AG09309 (cell line): ENCODE measurements around the gene ADAM17.

Source experiments
- DNase-seq: peaks from one replicate; pipeline ENCODE4 v3.0.0-alpha.2; 2010; ENCODE audit warnings: low read depth
- H3K4me3 ChIP-seq: 2 replicates; pipeline ENCODE4 v1.5.1; 2011; ENCODE audit warnings: mild to moderate bottlenecking, low read depth, low read length, moderate library complexity; ENCODE audit not compliant: control insufficient read depth
- CTCF ChIP-seq: IDR thresholded peaks from 2 replicates; pipeline ENCODE4 v1.5.1; 2011; ENCODE audit warnings: mild to moderate bottlenecking, low read depth, low read length, inconsistent platforms; ENCODE audit not compliant: insufficient read depth, control insufficient read depth; ENCODE audit errors: missing control alignments

ADAM17 gene

GRCh38 chr2:9474361-9475057 lies 81.1 kb downstream of the ADAM17 start, which contains the start of gene IAH1:
Gene IAH1 (plus strand): TSS chr2:9474551. CDS start chr2:9474567, 16 bp downstream.
- H3K4me3 ChIP-seq, result peak within 1 kb of the TSS; percentile 68
- no peak for DNase-seq
- TF ChIP-seq CTCF, result no peak

GRCh38 chr2:9473985-9474360 lies 81.7 kb downstream of the ADAM17 start:
- TF ChIP-seq CTCF, result no peak
- peak overlapping the region; percentile 68 for H3K4me3 ChIP-seq
- DNase-seq, result no peak

GRCh38 chr2:9473308-9473984 lies 82.2 kb downstream of the ADAM17 start:
- TF ChIP-seq CTCF, result no peak
- H3K4me3 ChIP-seq, result peak overlapping the region; percentile 68
- no peak for DNase-seq

GRCh38 chr2:9472511-9472910 lies 83.1 kb downstream of the ADAM17 start:
- TF ChIP-seq CTCF, result no peak
- no peak overlapping the region for H3K4me3 ChIP-seq
- DNase-seq, result no peak

GRCh38 chr2:9471206-9471605 lies 84.4 kb downstream of the ADAM17 start:
- no peak for TF ChIP-seq CTCF
- no peak for DNase-seq
- H3K4me3 ChIP-seq, result no peak overlapping the region

GRCh38 chr2:9467687-9468086 lies 87.9 kb downstream of the ADAM17 start:
- no peak overlapping the region for H3K4me3 ChIP-seq
- DNase-seq, result no peak
- no peak for TF ChIP-seq CTCF
